HG03565 (cell line): Measurements from ENCODE around the gene DLK1.

ENCODE experiments used
- ATAC-seq: cut with Tn5 transposase; IDR thresholded peaks from one replicate; pipeline ENCODE4 v1.9.1; 2021; ENCODE audit warnings: mild to moderate bottlenecking, moderate library complexity; ENCODE audit not compliant: unreplicated experiment

Gene DLK1

GRCh38 chr14:100755649-100756048, 29.0 kb downstream of the DLK1 start:
- no peak for ATAC-seq

GRCh38 chr14:100761481-100761880, 34.8 kb downstream of the DLK1 start:
- ATAC-seq: no peak

GRCh38 chr14:100762089-100762515, 35.4 kb downstream of the DLK1 start:
- ATAC-seq: no peak

- no peak for ATAC-seq
These were observed 36.2 kb downstream of the DLK1 start for GRCh38 chr14:100762901-100763300.

DNA sequence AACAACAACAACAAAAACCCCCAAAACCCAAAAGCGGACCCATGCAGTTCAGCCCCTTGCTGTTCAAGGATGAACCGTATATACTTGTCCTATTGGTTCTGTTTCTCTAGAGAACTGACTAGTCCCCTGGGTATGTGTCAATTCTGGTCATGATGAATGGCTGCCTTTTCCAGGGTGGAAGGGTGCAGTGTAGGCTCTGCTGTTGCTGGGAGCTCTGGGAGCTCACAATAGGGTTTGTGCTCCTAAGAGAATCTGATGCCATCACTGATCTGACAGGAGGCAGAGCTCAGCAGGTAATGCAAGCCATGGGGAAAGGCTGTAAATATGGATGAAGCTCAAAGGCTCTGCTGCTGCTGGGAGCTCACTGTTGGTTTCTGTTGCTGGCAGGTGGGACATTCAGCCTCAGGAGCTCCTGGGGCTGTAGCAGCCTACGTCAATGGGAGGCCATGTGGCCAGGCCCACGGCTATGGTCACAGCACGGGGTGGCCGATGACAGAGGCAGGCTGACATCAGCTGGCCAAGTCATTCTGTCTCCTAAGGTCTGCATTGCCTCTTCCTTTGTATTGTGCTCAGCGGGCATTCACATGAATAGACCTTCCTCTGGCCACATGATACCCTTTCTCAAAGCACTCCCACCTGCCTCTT, 37.9 kb downstream of the DLK1 start:
- ATAC-seq: no peak

- ATAC-seq: no peak
These were observed 38.6 kb downstream of the DLK1 start for GRCh38 chr14:100765296-100765695.

- ATAC-seq: no peak
These were observed 39.3 kb downstream of the DLK1 start for GRCh38 chr14:100765991-100766390.

- ATAC-seq: no peak
These were observed 40.5 kb downstream of the DLK1 start for GRCh38 chr14:100767003-100767787.

DNA sequence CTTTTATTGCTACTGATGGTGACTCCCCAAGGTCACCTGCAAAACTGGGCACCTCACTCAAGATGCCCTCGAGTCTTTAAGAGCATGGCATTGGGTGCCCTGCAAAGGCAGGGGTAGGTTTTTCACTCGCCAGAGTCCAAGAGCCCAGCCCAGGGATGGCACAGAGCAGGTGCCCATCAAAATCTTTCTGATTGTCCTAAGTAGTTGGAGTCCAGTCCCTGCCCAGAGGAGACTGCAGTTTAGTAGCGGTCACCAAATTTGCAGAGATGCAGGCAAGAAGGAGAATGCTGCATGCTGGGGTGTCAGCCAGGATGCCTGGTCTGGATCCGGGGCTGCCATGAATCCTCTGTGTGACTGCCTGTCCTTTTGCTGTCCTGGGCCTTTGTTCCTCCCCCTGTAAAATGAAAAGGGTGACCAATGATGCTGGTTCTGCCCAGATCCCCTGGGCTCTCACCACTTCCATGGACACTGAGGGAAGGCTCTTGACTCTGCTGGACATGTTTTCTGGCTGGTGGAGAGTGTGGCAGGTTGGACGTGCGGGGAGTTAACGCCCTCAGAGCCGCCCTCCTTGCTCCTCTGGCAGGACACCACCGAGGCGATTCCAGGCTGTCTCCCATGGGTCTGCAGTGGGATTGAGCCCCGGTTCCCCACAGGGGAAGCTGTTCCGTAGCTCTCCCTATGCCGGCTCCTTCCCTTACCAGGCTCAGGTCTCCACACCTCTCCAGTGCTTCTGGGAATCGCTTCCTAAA, 41.3 kb downstream of the DLK1 start:
- ATAC-seq: no peak

DNA sequence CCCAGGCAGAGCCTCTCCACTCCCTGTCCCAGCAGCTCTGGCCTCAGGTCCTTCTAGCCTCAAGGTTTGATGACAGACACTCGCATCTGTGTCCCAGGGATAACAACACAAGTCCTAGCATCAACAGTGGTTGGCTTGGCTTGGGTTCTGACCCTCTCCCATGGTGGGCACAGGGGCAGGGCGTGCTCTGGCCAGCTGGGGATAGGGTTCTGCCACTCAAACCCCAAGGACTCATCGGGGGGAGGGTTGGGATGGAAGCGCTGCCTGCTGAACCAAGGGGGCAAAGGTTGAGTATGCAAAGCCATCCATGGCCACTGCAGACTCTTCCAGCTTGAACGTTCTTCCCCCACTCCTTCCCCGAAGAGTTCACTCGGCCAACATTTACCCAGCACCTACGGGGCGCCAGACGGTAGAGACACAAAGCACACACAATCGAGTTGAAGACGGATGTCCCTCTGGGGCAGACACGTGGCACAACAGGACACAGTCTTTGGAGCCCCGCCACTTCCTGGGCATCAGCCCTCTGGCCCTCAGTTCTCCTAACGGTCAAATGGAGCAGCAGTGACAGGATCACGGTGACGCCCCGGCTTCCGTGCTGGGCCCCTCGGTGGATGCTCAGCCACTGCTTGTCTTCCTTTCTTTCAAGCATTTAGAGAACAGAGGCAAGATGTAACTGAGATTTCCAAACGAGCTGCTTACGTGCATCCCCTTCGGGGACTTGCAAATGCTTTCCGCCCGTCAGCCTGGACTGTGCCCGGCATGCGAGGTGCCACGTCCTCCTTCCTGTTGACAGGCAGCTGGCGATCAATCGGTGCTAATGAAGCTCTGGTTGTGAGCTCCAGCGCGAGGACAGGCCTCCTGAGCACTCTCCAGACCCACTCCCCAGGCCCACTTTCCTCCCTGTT, 42.6 kb downstream of the DLK1 start:
- no peak for ATAC-seq

- ATAC-seq: no peak
These were observed 43.4 kb downstream of the DLK1 start for GRCh38 chr14:100770046-100770445.

GRCh38 chr14:100770605-100771120, 44.0 kb downstream of the DLK1 start:
- no peak for ATAC-seq

- ATAC-seq: no peak
These were observed 44.6 kb downstream of the DLK1 start for GRCh38 chr14:100771121-100771800.

DNA sequence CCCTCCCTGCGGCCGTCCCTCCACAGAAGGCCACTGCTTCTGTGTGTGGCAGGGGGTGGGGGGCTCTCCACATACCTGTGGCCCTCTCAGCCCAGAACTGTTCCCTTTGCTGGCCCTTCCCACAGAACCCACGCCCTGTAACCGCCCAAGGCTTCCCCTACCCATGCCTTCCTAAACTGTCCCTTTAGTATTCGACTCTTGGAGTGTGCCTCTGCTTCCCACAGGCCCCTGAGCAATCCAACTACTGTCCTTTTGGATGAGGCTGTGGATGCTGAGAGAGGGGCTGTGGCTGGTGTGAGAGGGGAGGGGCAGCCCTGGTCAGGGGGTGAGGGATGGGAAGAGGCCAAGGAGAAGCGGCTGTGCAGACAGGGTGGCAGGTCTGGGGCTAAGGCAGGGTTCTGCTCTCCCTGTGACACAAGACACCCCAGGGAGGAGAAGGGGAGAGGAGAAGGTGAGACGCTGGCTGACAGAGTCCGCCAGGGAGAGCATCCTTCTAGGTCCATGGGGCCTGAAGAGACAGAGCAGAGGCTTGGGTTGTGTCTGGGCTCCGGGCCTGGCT, 46.0 kb downstream of the DLK1 start:
- ATAC-seq: no peak

DNA sequence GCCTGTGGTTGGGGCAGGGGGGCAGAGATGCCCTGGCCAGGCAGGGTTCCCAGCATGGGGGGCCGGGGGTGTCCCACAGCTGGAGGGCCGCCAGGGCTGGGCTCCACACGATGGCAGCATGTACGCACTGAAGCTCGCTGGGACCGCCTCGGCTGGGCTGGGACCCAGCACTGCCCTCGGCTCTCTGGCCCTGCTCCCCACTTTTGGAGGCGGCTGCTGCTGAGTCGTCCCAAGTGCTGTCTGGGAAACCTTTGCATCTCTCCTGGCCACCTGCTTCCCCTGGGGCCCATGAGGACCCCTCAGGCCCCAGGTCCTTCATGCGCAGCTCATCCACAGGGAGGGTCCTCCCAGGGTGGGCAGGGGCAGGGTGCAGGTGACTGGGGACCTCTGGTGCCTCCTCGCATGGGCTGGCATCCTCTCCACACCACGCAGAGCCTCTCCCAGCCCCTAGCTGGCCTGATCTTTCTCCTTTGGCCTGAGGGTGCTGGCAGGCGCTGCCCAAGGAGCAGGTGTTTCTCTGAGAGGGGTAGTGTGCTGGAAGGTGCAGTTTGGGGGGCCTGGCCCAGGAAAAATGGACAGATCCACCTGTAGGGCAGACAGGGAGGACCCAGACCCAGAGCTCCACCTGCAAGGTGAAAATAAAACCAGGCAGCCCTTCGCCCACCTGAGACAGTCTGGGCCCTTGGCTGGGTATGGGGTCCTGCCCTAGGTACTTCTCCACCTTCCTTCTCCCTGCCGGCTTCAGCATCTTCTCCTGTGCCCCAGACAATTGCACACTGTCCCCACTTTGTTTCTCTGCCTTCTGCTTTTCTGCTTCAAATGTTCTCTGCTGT, 46.9 kb downstream of the DLK1 start:
- no peak for ATAC-seq

- no peak for ATAC-seq
These were observed 47.5 kb downstream of the DLK1 start for GRCh38 chr14:100774164-100774537.

DNA sequence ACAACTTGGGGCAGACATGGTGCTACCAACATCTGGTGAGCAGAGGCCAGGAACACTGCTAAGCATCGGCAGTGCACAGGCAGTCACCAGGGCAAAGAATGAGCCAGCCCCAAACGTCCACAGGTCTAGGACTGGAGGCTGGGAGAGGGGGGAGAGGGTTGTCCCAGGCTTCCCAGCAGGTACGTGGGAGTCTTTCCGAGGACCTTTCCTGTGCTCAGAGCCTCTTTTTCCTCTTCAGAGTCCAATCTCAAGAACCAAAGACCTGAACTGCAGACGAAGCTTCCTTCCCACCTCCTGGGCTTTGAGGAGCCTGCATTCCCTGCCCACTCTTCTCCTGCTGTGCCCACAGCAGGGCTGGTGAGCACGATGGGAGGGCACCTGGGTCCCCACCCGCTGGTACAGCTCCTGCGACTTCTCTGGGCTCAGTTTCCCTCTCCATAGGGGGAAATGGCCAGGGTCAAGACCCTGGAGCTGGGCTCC, 48.7 kb downstream of the DLK1 start:
- ATAC-seq: no peak

DNA sequence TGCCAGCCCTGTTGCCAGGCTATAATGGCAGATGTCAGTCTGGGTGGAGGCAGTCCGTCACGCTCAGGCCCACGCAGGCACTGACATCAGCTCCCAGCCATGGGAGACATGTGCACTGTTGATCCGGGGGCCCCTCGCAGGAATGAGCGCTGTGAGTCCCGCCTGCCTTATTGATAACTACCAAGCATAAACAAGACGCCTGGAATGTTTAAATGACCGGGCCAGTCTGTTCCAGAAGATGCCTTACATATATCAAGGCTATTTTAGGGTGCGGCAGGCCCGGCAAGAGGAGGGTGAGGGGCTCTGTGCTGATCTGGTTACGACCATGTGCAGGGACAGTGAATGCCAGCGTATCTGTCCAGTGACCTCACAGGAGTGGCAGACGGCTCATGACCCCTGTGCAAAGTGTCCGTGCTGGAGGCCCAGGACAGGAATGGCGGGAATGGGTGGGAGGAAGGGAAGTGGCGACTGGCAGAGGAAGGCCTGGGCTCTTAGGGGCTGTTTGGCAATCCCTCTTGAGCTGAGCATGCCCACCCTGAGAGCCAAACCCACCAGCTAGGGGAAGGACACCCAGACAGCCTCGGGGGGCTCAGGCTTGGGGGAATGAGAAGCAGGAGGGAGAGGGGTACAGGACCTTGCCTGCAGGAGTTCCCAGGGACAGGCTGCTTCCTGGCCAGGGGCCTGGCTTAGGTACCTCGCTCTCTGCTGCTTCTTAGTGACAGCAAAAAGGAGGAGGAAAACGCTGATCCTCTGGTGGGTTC, 49.3 kb downstream of the DLK1 start:
- no peak for ATAC-seq
